HG03135 (cell line): ENCODE results near the gene RPS6KB2.

Experiments
- ATAC-seq: cut with Tn5 transposase; IDR thresholded peaks from one replicate; pipeline ENCODE4 v1.9.1; 2021; ENCODE audit warnings: mild to moderate bottlenecking, moderate library complexity; ENCODE audit not compliant: unreplicated experiment

The RPS6KB2 gene

DNA sequence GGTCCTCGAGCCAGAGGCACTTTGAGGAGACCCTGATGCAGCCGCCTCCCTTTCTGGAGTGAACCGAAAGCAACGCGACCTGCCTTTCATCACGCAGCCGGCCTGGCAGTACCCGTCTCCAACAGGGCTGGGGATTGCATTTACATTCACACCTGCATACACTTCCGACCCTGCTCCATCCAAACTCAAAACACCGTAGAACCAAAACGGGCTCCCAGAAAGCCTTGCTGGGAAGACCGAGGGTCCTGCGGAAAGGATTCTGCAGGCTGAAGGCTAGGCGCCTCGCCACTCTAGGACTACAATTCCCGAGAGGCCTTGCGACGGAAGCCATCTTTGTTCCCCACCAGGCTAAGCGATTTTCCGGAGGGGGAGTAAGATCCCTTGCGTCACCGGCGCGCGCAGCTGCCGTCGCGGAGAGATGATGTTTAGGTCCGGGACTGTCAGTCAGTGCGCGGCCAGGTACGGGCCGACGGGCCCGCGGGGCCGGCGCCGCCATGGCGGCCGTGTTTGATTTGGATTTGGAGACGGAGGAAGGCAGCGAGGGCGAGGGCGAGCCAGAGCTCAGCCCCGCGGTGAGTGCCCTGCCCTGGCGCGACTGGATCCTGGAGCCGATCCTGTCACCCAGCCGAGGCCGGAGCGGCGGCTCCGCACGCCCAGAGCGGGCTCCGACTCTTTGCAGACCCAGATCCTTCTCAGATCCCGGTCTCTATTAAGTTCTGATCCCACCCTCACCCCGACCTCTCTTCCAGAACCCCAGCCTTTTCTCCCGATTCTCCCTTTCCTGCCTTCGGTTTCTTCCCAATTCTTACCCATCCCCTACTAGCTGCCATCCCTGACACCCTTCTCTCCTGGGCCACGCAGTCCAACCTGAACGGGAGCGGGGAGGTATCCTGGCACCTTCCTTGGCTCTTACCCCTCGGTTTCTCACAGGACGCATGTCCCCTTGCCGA is at the start of gene RPS6KB2:
Gene RPS6KB2, plus strand, starts transcription at position 443 of the 950 bp plus-strand sequence. Its CDS starts 52 bp downstream, at position 495.
- ATAC-seq = peak; percentile 82

DNA sequence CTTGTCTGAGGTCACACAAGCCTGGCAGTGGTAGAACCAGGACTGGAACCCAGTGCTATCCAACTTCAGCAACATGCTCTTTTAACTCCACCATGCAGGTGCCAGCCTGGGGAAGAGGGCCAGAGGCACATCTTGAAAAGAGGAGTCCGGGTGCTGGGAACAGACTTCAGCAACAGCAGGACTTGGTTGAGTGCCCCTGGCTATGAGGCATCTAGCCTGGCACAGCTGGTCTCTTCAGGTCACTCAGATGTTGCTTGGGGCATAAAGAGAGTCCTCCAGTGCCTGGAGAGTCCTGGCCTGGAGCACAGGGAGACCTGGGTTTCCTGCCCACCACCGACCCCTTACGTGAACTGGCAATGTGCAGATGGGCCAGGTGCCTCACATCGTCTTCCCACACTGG is 49.8 kb upstream of the RPS6KB2 start:
- no peak for ATAC-seq

GRCh38 chr11:67379061-67380058 is 48.9 kb upstream of the RPS6KB2 start:
- ATAC-seq = no peak

DNA sequence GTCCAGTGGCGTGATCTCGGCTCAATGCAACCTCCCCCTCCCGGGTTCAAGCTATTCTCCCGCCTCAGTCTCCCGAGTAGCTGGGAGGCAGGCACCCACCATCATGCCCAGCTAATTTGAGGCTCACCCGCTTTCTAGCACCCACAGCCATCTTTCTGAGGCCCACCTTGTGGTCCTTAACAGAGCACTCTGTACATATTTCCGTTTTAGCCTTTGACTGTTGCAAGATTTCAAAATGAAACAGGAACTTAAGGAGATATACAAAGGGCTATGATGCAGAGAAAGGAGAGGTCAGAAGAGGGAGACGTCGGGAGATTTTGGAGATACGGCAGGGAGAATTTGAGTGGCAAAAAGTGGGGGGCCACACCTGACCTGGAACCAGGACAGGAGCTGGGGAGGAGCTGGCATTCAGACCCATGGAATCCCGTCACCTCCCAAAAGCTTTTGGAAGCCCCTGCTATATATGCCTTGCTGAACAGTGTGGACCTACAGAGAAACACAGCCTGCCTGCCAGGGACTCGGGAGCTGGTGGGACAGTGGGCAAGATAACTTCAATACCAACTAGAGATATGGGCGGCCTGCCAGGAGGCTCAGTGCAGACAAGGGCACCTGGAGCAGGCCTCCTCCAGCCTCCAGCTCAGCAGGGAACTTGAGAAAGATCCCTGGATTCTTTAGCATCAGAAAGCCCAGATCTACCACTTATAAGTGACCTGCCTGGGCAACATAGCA is 46.9 kb upstream of the RPS6KB2 start:
- ATAC-seq = no peak

DNA sequence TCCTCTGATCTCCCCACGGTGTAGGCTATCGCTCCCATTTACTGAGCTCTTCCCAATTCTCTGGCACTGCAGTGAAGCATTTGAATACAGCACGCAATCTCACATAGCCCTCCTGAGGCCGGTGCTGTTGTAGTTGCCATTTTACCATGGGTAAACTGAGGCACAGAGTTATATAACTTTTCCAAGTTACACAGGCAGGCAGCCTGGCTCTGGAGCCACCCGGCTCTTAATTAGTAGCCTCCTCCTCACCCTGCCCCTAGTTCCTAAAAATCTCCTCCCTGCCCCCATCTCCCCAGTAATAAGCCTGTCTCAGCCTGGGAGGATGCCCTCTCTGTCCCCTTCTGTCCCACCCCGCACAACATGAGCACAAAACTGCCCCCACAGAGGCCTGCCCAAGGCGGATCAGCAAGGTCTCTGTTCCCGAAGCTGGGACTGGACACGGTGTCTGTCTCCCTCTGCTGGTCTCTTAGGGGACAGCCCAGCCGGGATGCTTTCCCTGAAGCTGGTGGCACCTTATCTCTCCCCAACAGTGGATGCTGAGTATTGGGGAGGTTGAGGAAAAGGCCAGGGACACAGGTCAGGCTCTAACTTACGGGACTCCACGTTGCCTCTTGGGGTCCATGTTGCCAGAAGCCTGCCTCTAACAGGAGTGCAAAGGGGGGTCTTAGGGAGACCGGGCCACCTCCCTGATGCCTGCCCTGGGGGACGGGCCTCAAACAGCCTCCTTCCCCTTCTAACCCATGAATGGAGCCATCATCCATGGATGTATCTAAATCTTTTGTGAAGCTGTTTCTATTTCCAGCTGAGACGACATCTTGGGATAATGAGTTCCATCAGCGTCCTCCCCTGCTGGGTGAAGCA is 45.8 kb upstream of the RPS6KB2 start:
- ATAC-seq = no peak

DNA sequence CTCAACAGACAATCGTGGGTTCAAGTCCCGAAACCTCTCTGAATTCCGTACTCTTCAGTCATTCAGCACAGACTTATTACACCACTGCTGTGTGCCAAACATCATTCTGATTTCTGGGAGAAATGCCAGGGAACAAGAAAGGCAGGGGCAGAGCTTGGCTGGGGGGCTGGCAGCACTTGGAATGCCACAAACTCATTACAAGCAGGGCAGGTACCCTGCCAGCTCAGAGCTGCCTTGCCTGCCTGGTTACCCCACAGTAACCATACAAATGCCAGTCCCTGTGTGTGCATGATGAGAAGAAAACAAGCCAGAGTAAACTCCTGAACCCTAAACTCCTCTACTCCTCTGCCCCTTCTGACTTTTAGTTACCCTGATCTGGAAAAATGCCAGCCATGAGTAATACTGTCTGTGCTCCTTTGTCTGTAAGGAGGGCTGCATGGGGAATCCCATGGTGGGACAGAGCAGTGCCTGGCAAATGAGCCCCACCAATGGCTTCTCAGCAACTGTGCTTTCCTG is 43.4 kb upstream of the RPS6KB2 start:
- ATAC-seq = no peak

DNA sequence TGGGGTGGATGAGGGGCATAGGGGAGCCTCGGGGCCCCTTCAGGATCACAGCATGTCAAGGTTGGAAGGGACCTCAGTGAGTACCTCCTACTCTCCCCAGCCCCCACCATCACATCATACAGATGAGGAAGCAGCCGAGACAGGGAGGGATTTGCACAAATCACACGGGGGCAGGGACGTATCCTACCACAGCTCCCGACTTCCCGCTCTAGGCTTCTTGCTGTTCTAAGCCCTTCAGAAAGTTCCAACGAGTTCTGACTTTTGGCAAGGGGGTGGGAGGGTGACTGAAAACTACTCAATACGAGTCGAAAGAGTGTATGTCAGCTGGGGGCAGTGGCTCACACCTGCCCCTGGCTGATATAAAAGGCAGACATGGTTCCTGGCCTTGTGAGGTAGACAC is 41.2 kb upstream of the RPS6KB2 start:
- ATAC-seq = no peak

GRCh38 chr11:67387518-67387917 is 40.8 kb upstream of the RPS6KB2 start:
- ATAC-seq = no peak

GRCh38 chr11:67389477-67389876 is 38.8 kb upstream of the RPS6KB2 start:
- ATAC-seq = no peak

GRCh38 chr11:67390947-67391303 is 37.4 kb upstream of the RPS6KB2 start:
- no peak for ATAC-seq

- peak; percentile 44 for ATAC-seq
Measured at GRCh38 chr11:67391304-67392182, 36.8 kb upstream of the RPS6KB2 start, which contains the start of gene RAD9A. Gene RAD9A (plus strand): TSS chr11:67391986. CDS start chr11:67392045, 59 bp downstream.

GRCh38 chr11:67392183-67392715 is 36.0 kb upstream of the RPS6KB2 start:
- ATAC-seq = peak; percentile 16

DNA sequence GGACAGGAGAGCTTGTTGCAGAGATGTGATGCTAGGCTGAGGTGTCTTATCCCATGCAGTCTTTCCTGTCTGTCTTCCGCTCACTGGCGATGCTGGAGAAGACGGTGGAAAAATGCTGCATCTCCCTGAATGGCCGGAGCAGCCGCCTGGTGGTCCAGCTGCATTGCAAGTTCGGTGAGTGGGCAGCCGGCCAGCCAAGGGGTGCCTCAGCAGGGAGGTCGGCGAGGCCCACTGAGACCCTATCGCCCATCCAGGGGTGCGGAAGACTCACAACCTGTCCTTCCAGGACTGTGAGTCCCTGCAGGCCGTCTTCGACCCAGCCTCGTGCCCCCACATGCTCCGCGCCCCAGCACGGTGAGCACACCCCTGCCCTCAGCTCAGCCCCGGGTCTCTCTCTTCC is 34.9 kb upstream of the RPS6KB2 start:
- ATAC-seq = no peak

DNA sequence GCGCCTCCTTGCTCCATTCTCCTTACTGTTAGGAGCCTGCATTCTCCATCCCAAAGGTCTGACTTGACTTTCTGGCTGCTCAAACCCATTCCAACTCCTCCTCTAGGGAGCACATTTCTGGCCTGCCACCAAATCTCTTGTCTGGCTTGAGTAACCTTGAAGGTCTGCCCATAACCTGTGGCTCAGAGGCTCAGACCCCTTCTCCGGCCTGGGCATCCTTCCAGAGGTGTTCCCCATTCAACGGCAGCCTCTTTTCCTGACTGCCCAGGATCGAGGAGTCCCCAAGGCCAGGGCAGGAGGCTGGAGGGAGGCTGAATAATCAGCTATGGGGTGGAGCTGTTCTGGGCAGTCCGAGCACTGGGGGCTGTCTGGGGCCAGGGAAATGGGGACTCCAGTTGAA is 34.3 kb upstream of the RPS6KB2 start:
- ATAC-seq = no peak

DNA sequence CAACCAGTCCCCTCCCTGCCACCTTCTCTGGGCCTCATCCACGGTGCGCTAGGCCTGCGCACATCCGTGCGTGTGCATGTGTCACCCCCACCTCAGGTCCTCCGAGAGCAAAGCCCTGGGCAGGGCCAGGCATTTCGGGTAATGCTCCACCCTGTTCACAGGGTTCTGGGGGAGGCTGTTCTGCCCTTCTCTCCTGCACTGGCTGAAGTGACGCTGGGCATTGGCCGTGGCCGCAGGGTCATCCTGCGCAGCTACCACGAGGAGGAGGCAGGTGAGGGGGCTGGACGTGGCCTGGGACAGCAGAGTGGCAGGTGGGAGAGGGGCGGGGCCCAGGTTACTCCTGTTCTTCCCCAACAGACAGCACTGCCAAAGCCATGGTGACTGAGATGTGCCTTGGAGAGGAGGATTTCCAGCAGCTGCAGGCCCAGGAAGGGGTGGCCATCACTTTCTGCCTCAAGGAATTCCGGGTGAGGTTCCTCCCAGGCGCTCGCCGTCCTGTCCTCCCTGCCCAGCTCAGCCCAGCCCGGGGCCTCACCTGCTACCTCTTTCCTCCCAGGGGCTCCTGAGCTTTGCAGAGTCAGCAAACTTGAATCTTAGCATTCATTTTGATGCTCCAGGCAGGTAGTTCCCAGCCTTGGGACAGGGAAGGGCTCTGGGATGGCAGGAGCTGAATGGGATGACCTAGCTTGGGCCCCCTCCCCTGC is 32.6 kb upstream of the RPS6KB2 start:
- ATAC-seq = no peak

- ATAC-seq = no peak
Measured at GRCh38 chr11:67396259-67396581, 32.1 kb upstream of the RPS6KB2 start.

GRCh38 chr11:67396587-67397389 is 31.5 kb upstream of the RPS6KB2 start:
- ATAC-seq = no peak
